K562 (cell line): Measurements from ENCODE around the gene NAA40.

Source experiments
- CTCF ChIP-seq, 3 experiments: IDR thresholded peaks in 2 of 3; conservative IDR thresholded peaks in 1 of 3; 2 replicates each; pipeline ENCODE4 v1.5.1; 2011 to 2012; ENCODE audit warnings: low read length in 3 of 3, mild to moderate bottlenecking in 3 of 3, control low read depth in 2 of 3, improper control_type of control experiment in 1 of 3, inconsistent platforms in 1 of 3, low read depth in 1 of 3, mixed read lengths in 1 of 3, moderate library complexity in 1 of 3; ENCODE audit not compliant: insufficient read depth in 2 of 3
- E2F6 ChIP-seq, 2 experiments: IDR thresholded peaks; 2 replicates each; pipeline ENCODE4 v1.6.1; 2011; ENCODE audit warnings: borderline replicate concordance in 1 of 2, control low read depth in 1 of 2, low read depth in 1 of 2, low read length in 1 of 2, mild to moderate bottlenecking in 1 of 2, mixed read lengths in 1 of 2, moderate library complexity in 1 of 2; ENCODE audit not compliant: insufficient read depth in 1 of 2, insufficient read length in 1 of 2, poor library complexity in 1 of 2, severe bottlenecking in 1 of 2; ENCODE audit errors: extremely low read depth in 1 of 2
- EZH2 ChIP-seq: IDR thresholded peaks from 2 replicates; pipeline ENCODE4 v1.6.1; 2012; ENCODE audit warnings: low read depth, mild to moderate bottlenecking, inconsistent platforms, low read length, borderline replicate concordance
- FOXJ3 ChIP-seq: sonication (generic); formaldehyde crosslinking; IDR thresholded peaks from 2 replicates; pipeline ENCODE4 v1.4.0; 2020; ENCODE audit warnings: mild to moderate bottlenecking, missing genetic modification reagents
- JUND ChIP-seq, 2 experiments: IDR thresholded peaks; 2 replicates in 1 of 2; 3 replicates in 1 of 2; pipeline ENCODE4 v1.6.1; 2011; ENCODE audit warnings: borderline replicate concordance in 2 of 2, low read depth in 2 of 2, low read length in 2 of 2, improper control_type of control experiment in 1 of 2, missing biosample characterization in 1 of 2, missing genetic modification characterization in 1 of 2, missing genetic modification reagents in 1 of 2
- MAFF ChIP-seq: IDR thresholded peaks from 2 replicates; pipeline ENCODE4 v1.6.1; 2012; ENCODE audit warnings: low read length, improper control_type of control experiment
- MYC ChIP-seq, 2 experiments: fragments of 250-450 bp in 1 of 2; sonication (Bioruptor Pico) in 1 of 2; IDR thresholded peaks; 2 replicates each; pipeline versions ENCODE4 v1.5.1 to v1.6.1; 2012 to 2021; ENCODE audit warnings: low read depth in 2 of 2, borderline replicate concordance in 1 of 2, improper control_type of control experiment in 1 of 2, low read length in 1 of 2, mild to moderate bottlenecking in 1 of 2, moderate library complexity in 1 of 2
- RBM17 ChIP-seq: fragments of 200-400 bp; formaldehyde crosslinking; IDR thresholded peaks from 2 replicates; pipeline ENCODE4 v1.6.1; 2017; ENCODE audit warnings: low read depth, mild to moderate bottlenecking, low read length, borderline replicate concordance
- SIX5 ChIP-seq, 2 experiments: IDR thresholded peaks; 2 replicates each; pipeline ENCODE4 v1.6.1; 2011; ENCODE audit warnings: low read length in 2 of 2, borderline replicate concordance in 1 of 2, low read depth in 1 of 2, mild to moderate bottlenecking in 1 of 2, moderate library complexity in 1 of 2; ENCODE audit not compliant: insufficient read depth in 1 of 2
- ZSCAN29 ChIP-seq: fragments of 450-650 bp; IDR thresholded peaks from 2 replicates; pipeline ENCODE4 v1.6.1; 2017

GRCh38 chr11:63914896-63915691, 23.7 kb upstream of the NAA40 start:
- TF ChIP-seq MYC (IDR thresholded peaks at IDR 0.05; ENCODE audit: low read depth, low read length): no peak
- no peak for TF ChIP-seq MYC (CRISPR knock-in tag; IDR thresholded peaks at IDR 0.05; ENCODE audit: borderline replicate concordance, low read depth)
- no peak for TF ChIP-seq CTCF (IDR thresholded peaks at IDR 0.05 in 2 of 3, conservative IDR thresholded peaks at IDR 0.05 in 1 of 3; ENCODE audit: insufficient read depth in 2 of 3, low read depth in 1 of 3, low read length in 3 of 3)
- no peak for TF ChIP-seq EZH2
- TF ChIP-seq E2F6 (IDR thresholded peaks at IDR 0.05; ENCODE audit: borderline replicate concordance in 1 of 2, extremely low read depth in 1 of 2, insufficient read depth in 1 of 2, insufficient read length in 1 of 2, low read depth in 1 of 2, low read length in 1 of 2, poor library complexity in 1 of 2, severe bottlenecking in 1 of 2): no peak
- no peak for TF ChIP-seq JUND (IDR thresholded peaks at IDR 0.05; ENCODE audit: borderline replicate concordance, low read depth, low read length)
- no peak for TF ChIP-seq JUND (tag; IDR thresholded peaks at IDR 0.05; ENCODE audit: borderline replicate concordance, low read depth, low read length)
- TF ChIP-seq FOXJ3 (CRISPR knock-in tag): no peak
- TF ChIP-seq MAFF: no peak
- no peak for TF ChIP-seq RBM17
- no peak for TF ChIP-seq ZSCAN29
- no peak for TF ChIP-seq SIX5 (IDR thresholded peaks at IDR 0.05; ENCODE audit: borderline replicate concordance in 1 of 2, insufficient read depth in 1 of 2, low read depth in 1 of 2, low read length in 2 of 2)
